Body of pancreas (tissue), 4 donors: ENCODE measurements around the gene CACNA2D4. TPM values are rescaled to one million over a fixed set of nuclear protein-coding genes. Genes with fewer than 3 reads are reported as not detected.

ENCODE experiments used
- ATAC-seq: fragments of 150-250 bp; one replicate; pipeline ENCODE4 v1.9.1; 2016
- DNase-seq, 4 donors: peaks; one replicate each; pipeline ENCODE4 v3.0.0-alpha.2; 2019
- H3K27ac ChIP-seq, 4 donors: fragments of 200-600 bp; sonication (generic); 1 replicate in 3 of 4; 2 replicates in 1 of 4; pipeline versions ENCODE4 v1.5.1 to v1.6.1; 2016 to 2019; ENCODE audit warnings: mild to moderate bottlenecking in 1 of 4, mixed read lengths in 1 of 4, moderate library complexity in 1 of 4
- H3K27me3 ChIP-seq, 2 donors: fragments of 200-600 bp; sonication (generic); one replicate each; pipeline ENCODE4 v1.6.0; 2016; ENCODE audit warnings: mild to moderate bottlenecking in 1 of 2
- H3K36me3 ChIP-seq, 2 donors: fragments of 200-600 bp; sonication (generic); replicated peaks in 1 of 2; 2 replicates each; pipeline ENCODE4 v1.5.1; 2016; ENCODE audit warnings: low read depth in 2 of 2; ENCODE audit not compliant: insufficient read depth in 1 of 2
- H3K4me1 ChIP-seq: fragments of 200-600 bp; sonication (generic); one replicate; pipeline ENCODE4 v1.6.0; 2016
- H3K4me3 ChIP-seq, 2 donors: fragments of 200-600 bp; sonication (generic); 1 replicate in 1 of 2; 2 replicates in 1 of 2; pipeline ENCODE4 v1.5.1; 2016 to 2019
- H3K9me3 ChIP-seq, 3 donors: fragments of 200-600 bp; sonication (generic); 1 replicate in 2 of 3; 2 replicates in 1 of 3; pipeline ENCODE4 v1.5.1; 2016
- CTCF ChIP-seq, 7 experiments: fragments of 450-650 bp in 4 of 7; fragments of 200-600 bp in 3 of 7; sonication (generic) in 3 of 7; IDR thresholded peaks; one replicate each; pipeline ENCODE4 v1.5.1; 2016 to 2019; ENCODE audit warnings: antibody characterized with exemption in 7 of 7
- POLR2A ChIP-seq, 3 donors: fragments of 450-650 bp; IDR thresholded peaks; one replicate each; pipeline ENCODE4 v1.6.1; 2016; ENCODE audit warnings: antibody characterized with exemption in 3 of 3, mild to moderate bottlenecking in 2 of 3
- WGBS, 2 donors: methylation state at CpG; one replicate each; pipeline ENCODE4 v1.1.5; 2017; 5-methylcytosine and 5-hydroxymethylcytosine counted together
- intact Hi-C: fragments of 100-400 bp; cut with DNase I; formaldehyde crosslinking; loops from one replicate; pipeline ENCODE4 v1.15.1; 2023
- total RNA-seq, 2 donors: library from RNA; depleted of rRNA; stranded (reverse); fragments of >200 nt; gene quantifications; one replicate each; pipeline ENCODE4 v1.1.0, GENCODE V29; 2016

Gene CACNA2D4
- total RNA-seq, 2 donors from 2014 or later: 3.6 TPM; not detected in 1

DNA sequence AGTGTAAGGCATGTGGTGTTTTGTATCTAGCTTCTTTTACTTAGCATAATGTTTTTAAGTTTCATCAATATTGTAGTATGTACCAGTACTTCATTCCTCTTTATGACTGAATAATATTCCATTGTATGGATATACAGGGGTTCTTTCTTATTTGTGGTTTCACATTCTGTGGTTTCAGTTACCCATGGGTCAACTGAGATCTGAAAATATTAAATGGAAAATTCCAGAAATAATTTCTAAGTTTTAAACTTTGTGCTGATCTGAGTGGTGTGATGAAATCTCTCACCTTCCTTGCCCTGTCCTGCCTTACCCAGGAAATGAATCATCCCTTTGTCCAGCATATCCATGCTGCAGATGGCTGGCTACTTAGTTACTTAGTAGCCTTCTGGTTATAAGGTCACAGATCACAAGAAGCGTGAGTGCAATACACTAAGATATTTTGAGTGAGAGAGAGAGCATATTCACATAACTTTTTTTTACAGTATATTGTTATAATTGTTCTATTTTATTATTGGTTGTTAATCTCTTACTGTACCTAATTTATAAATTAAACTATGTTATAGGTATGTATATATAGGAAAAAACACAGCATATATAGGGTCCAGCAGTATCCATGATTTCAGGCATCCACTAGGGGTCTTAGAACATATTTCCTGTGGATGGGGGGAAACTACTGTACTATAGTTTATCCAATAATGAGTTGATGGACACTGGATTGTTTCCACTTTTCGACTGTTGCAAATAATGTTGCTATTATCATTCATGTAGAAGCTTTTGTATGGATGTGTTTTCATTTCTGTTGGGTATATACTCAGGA is 157.7 kb downstream of the CACNA2D4 start:
- Histone ChIP-seq H3K36me3 (peaks cover 0 to 3% of the 10 kb centered on the region in 2 donors), H3K9me3 (no peaks in the 10 kb centered on the region), H3K4me3 (no peak overlapping the region), H3K4me1 (peaks cover 16% of the 10 kb centered on the region), H3K27me3 (no peaks in the 10 kb centered on the region), H3K27ac (no peak overlapping the region)
- no peak for ATAC-seq
- TF ChIP-seq CTCF (IDR thresholded peaks at IDR 0.05): no peak
- no peak for TF ChIP-seq POLR2A (IDR thresholded peaks at IDR 0.05)
- 76 to 94% methylated on average over 2 of the region's 2 CpGs for WGBS, 2 donors
- intact Hi-C loops: no loop called here
- no peak for DNase-seq

DNA sequence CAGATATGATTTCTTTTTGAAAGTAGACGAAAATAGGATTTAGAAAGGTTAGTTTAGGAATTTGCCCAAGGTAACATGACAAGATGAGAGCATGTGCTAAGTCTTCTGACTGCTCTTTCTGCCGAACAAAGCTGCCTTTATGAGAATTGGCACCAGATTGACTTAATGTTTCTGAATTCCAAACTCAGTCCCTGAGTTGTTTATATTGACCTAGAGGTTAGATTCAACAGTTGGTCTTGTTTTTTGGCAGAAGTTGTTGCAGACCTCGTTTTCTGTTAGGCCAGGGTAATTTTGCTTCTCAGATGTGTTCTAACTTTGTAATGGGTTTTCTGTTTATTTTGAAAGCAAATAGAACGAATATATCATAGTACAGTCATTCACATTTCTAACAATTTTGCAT is 159.6 kb downstream of the CACNA2D4 start:
- WGBS, 2 donors: 27 to 28% methylated on average over 4 of the region's 4 CpGs
- Histone ChIP-seq H3K4me1 (peaks cover 14% of the 10 kb centered on the region), H3K27me3 (no peaks in the 10 kb centered on the region), H3K36me3 (peaks cover 0 to 3% of the 10 kb centered on the region in 2 donors), H3K4me3 (no peak overlapping the region), H3K9me3 (no peaks in the 10 kb centered on the region), H3K27ac (peak overlapping the region in 1 of 4 donors; percentile 13)
- TF ChIP-seq POLR2A (IDR thresholded peaks at IDR 0.05): no peak
- TF ChIP-seq CTCF (IDR thresholded peaks at IDR 0.05): no peak
- ATAC-seq (peak; percentile 48), DNase-seq (no peak)
- intact Hi-C loops: no loop called here

GRCh38 chr12:1758376-1758775 is 160.1 kb downstream of the CACNA2D4 start:
- no peak for DNase-seq
- intact Hi-C loops: no loop called here
- H3K27me3 ChIP-seq: no peaks in the 10 kb centered on the region
- WGBS, 2 donors: 78 to 81% methylated on average over 2 of the region's 2 CpGs
- peaks cover 14% of the 10 kb centered on the region for H3K4me1 ChIP-seq
- TF ChIP-seq CTCF (IDR thresholded peaks at IDR 0.05) (no peak), POLR2A (IDR thresholded peaks at IDR 0.05) (no peak)
- H3K36me3 ChIP-seq: peaks cover 0 to 3% of the 10 kb centered on the region in 2 donors
- ATAC-seq: no peak
- H3K9me3 ChIP-seq: no peaks in the 10 kb centered on the region
- H3K4me3 ChIP-seq: no peak overlapping the region
- H3K27ac ChIP-seq: peak overlapping the region in 1 of 4 donors; percentile 13

DNA sequence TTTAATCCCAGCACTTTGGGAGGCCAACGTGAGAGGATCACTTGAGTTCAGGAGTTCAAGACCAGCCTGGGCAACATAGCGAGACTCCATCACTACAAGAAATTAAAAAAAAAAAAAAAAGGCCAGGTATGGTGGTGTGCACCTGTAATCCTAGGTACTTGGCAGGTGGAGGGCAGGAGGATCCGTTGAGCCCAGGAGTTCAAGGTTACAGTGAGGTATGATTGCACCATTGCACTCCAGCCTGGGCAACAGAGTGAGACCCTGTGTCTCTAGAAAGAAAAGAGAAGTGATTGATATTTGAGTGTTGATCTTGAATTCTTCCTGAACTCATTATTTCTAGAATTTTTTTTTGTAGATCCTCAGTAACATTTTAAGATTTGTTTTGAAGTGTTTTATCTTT is 168.2 kb downstream of the CACNA2D4 start:
- H3K9me3 ChIP-seq: no peaks in the 10 kb centered on the region
- no peak overlapping the region for H3K27ac ChIP-seq
- no peaks in the 10 kb centered on the region for H3K36me3 ChIP-seq
- H3K4me1 ChIP-seq: no peaks in the 10 kb centered on the region
- intact Hi-C loops: no loop called here
- WGBS, 2 donors: 75 to 80% methylated on average over 3 of the region's 3 CpGs
- no peaks in the 10 kb centered on the region for H3K27me3 ChIP-seq
- TF ChIP-seq POLR2A (IDR thresholded peaks at IDR 0.05) (no peak), CTCF (IDR thresholded peaks at IDR 0.05) (no peak)
- no peak for ATAC-seq
- DNase-seq: no peak
- no peak overlapping the region for H3K4me3 ChIP-seq

GRCh38 chr12:1749019-1749418 is 169.4 kb downstream of the CACNA2D4 start:
- intact Hi-C loops: no loop called here
- TF ChIP-seq CTCF (IDR thresholded peaks at IDR 0.05): no peak
- no peak for TF ChIP-seq POLR2A (IDR thresholded peaks at IDR 0.05)
- H3K27ac ChIP-seq: no peak overlapping the region
- DNase-seq (no peak), ATAC-seq (no peak)
- H3K27me3 ChIP-seq: no peaks in the 10 kb centered on the region
- WGBS, 2 donors: 95 to 96% methylated on average over 5 of the region's 5 CpGs
- H3K4me1 ChIP-seq: no peaks in the 10 kb centered on the region
- no peaks in the 10 kb centered on the region for H3K36me3 ChIP-seq
- H3K9me3 ChIP-seq: no peaks in the 10 kb centered on the region
- H3K4me3 ChIP-seq: no peak overlapping the region
